ENCODE measurements around the gene NAAA. TPM values are rescaled to one million over a fixed set of nuclear protein-coding genes. Genes with fewer than 3 reads are reported as not detected.
A peak's percentile ranks its signal among the peaks of the same experiment; 100 is the strongest.

NAAA gene
- total and polyA plus RNA-seq, 2 of the 13 experiments (the other 11 are each of a cell fraction or from before 2014, with no cell fraction given) = 22.4 to 24.6 TPM

- TF ChIP-seq ZHX2 (IDR thresholded peaks at IDR 0.05; ENCODE audit: low read depth) (no peak), ZHX2 (CRISPR knock-in tag; IDR thresholded peaks at IDR 0.05; ENCODE audit: borderline replicate concordance) (no peak), KLF15 (CRISPR knock-in tag; IDR thresholded peaks at IDR 0.05; ENCODE audit: borderline replicate concordance) (no peak), CCAR2 (optimal IDR thresholded peaks at IDR 0.05; ENCODE audit: low read depth, low read length) (no peak), ZMAT5 (CRISPR knock-in tag; IDR thresholded peaks at IDR 0.05; ENCODE audit: borderline replicate concordance, low read depth) (no peak; the same call in 1 of the 2 replicates), DDIT3 (CRISPR knock-in tag; IDR thresholded peaks at IDR 0.05) (no peak), ZBTB38 (CRISPR knock-in tag; IDR thresholded peaks at IDR 0.05) (peak; percentile 44; the same call in 1 of the 2 replicates), KLF13 (CRISPR knock-in tag; IDR thresholded peaks at IDR 0.05) (no peak), ZSCAN29 (CRISPR knock-in tag; conservative IDR thresholded peaks at IDR 0.05) (0 out of 2 replicates have a peak, but pooled peaks have one; percentile 33), ZNF256 (CRISPR knock-in tag; conservative IDR thresholded peaks at IDR 0.05) (no peak), ZNF776 (CRISPR knock-in tag; IDR thresholded peaks at IDR 0.05) (0 out of 2 replicates have a peak, but pooled peaks have one; percentile 53), ZNF761 (CRISPR knock-in tag; conservative IDR thresholded peaks at IDR 0.05) (peak; percentile 50; the same call in 1 of the 2 replicates), ZNF674 (CRISPR knock-in tag; IDR thresholded peaks at IDR 0.05; ENCODE audit: low read depth) (no peak), ZNF678 (CRISPR knock-in tag; IDR thresholded peaks at IDR 0.05) (0 out of 2 replicates have a peak, but pooled peaks have one; percentile 84), ELF3 (CRISPR knock-in tag; IDR thresholded peaks at IDR 0.05) (no peak), JDP2 (CRISPR knock-in tag; IDR thresholded peaks at IDR 0.05; ENCODE audit: borderline replicate concordance) (no peak), MAX (IDR thresholded peaks at IDR 0.05) (peak; percentile 79), ZNF740 (CRISPR knock-in tag; IDR thresholded peaks at IDR 0.05) (no peak), ZNF253 (CRISPR knock-in tag; IDR thresholded peaks at IDR 0.05; ENCODE audit: borderline replicate concordance) (no peak), ZNF138 (CRISPR knock-in tag; IDR thresholded peaks at IDR 0.05; ENCODE audit: low read depth) (no peak), ZBTB7A (CRISPR knock-in tag; IDR thresholded peaks at IDR 0.05) (0 out of 2 replicates have a peak, but pooled peaks have one; percentile 54), IKZF4 (CRISPR knock-in tag; IDR thresholded peaks at IDR 0.05; ENCODE audit: borderline replicate concordance, low read depth, not compliant biosample characterization) (no peak), ZNF7 (CRISPR knock-in tag; IDR thresholded peaks at IDR 0.05) (no peak), ETV6 (CRISPR knock-in tag; conservative IDR thresholded peaks at IDR 0.05) (no peak), ZNF775 (CRISPR knock-in tag; IDR thresholded peaks at IDR 0.05; ENCODE audit: borderline replicate concordance) (no peak)
Measured at GRCh38 chr4:75940692-75941253, at the start of gene NAAA (continued).

All from HepG2 (cell line).